Measurements from ENCODE around the gene NOTUM. TPM values are rescaled to one million over a fixed set of nuclear protein-coding genes. Genes with fewer than 3 reads are reported as not detected.

Gene NOTUM
- total RNA-seq, 2 experiments from 2014 or later = 0.88 to 4.4 TPM

GRCh38 chr17:81993729-81994592 lies 33.0 kb upstream of the NOTUM start:
- Histone ChIP-seq H3K79me2 (ENCODE audit: insufficient read depth, low read depth, low read length) (no peaks in the 10 kb centered on the region), H3K4me2 (ENCODE audit: low read length) (no peak overlapping the region), H3K4me1 (ENCODE audit: insufficient read depth, low read length, poor library complexity, severe bottlenecking) (no peaks in the 10 kb centered on the region), H3K9me2 (ENCODE audit: insufficient read depth, low read length) (no peaks in the 10 kb centered on the region), H2AFZ (ENCODE audit: low read length) (no peak overlapping the region), H4K20me1 (ENCODE audit: insufficient read depth, low read length) (no peaks in the 10 kb centered on the region), H3K4me3 (ENCODE audit: low read depth, low read length, poor library complexity, severe bottlenecking) (no peak overlapping the region), H3K27ac (ENCODE audit: low read depth, low read length, poor library complexity, severe bottlenecking) (no peak overlapping the region), H3K9me3 (ENCODE audit: low read length) (no peaks in the 10 kb centered on the region), H3K36me3 (ENCODE audit: insufficient read depth, low read length) (peaks cover 8% of the 10 kb centered on the region; the same call in 1 of the 2 replicates)
- TF ChIP-seq EZH2phosphoT487 (IDR thresholded peaks at IDR 0.05; ENCODE audit: borderline replicate concordance, low read depth, low read length) (no peak), CTCF (conservative IDR thresholded peaks at IDR 0.05; ENCODE audit: low read length) (no peak)
- no peak for DNase-seq (ENCODE audit: low spot score)
- CTCF ChIA-PET (ENCODE audit: unreplicated experiment) = no interaction called here
- POLR2A ChIA-PET = no interaction called here
- intact Hi-C loops (cut with micrococcal nuclease; ENCODE audit: unreplicated experiment) = no loop called here
- BruUV-seq (replicated peaks) = no TSS peak

GRCh38 chr17:81992306-81993102 lies 31.5 kb upstream of the NOTUM start:
- CTCF ChIA-PET (ENCODE audit: unreplicated experiment) = no interaction called here
- Histone ChIP-seq H3K9me2 (ENCODE audit: insufficient read depth, low read length) (no peaks in the 10 kb centered on the region), H3K4me2 (ENCODE audit: low read length) (no peak overlapping the region), H4K20me1 (ENCODE audit: insufficient read depth, low read length) (no peaks in the 10 kb centered on the region), H3K4me1 (ENCODE audit: insufficient read depth, low read length, poor library complexity, severe bottlenecking) (no peaks in the 10 kb centered on the region), H3K79me2 (ENCODE audit: insufficient read depth, low read depth, low read length) (no peaks in the 10 kb centered on the region), H3K36me3 (ENCODE audit: insufficient read depth, low read length) (peaks cover 10% of the 10 kb centered on the region; the same call in 1 of the 2 replicates), H3K4me3 (ENCODE audit: low read depth, low read length, poor library complexity, severe bottlenecking) (no peak overlapping the region), H2AFZ (ENCODE audit: low read length) (no peak overlapping the region), H3K9me3 (ENCODE audit: low read length) (no peaks in the 10 kb centered on the region), H3K27ac (ENCODE audit: low read depth, low read length, poor library complexity, severe bottlenecking) (no peak overlapping the region)
- no peak for DNase-seq (ENCODE audit: low spot score)
- intact Hi-C loops (cut with micrococcal nuclease; ENCODE audit: unreplicated experiment) = no loop called here
- TF ChIP-seq EZH2phosphoT487 (IDR thresholded peaks at IDR 0.05; ENCODE audit: borderline replicate concordance, low read depth, low read length) = no peak
- TF ChIP-seq CTCF (conservative IDR thresholded peaks at IDR 0.05; ENCODE audit: low read length) = no peak
- POLR2A ChIA-PET = no interaction called here
- no TSS peak for BruUV-seq (replicated peaks)
